Pancreas (tissue), 10 donors: ENCODE measurements around the gene ARL8B. TPM values are rescaled to one million over a fixed set of nuclear protein-coding genes. Genes with fewer than 3 reads are reported as not detected.
"Not testable (repeated sequence)": the region's sequence is repeated elsewhere in the genome, so short reads cannot be mapped to it uniquely, and the experiment has no call there.

ENCODE experiments used
- ATAC-seq, 4 donors: fragments of 200-7000 bp; cut with Tn5 transposase; one replicate each; pipeline versions ENCODE4 v1.8.0 to v1.9.1; 2020; ENCODE audit warnings: mild to moderate bottlenecking in 4 of 4, moderate library complexity in 4 of 4
- DNase-seq, 6 donors: peaks; one replicate each; pipeline ENCODE4 v3.0.0-alpha.2; 2020
- FAIRE-seq: peaks from 2 replicates; lab custom pipeline; 2012; peaks lifted over from hg19 to GRCh38; lab: Jason Lieb, UNC
- H3K27ac ChIP-seq, 4 donors: fragments of 200-600 bp; sonication (generic); 1 replicate in 3 of 4; 2 replicates in 1 of 4; pipeline versions ENCODE4 v1.5.0 to v1.8.0; 2020
- H3K27me3 ChIP-seq, 4 donors: fragments of 200-600 bp; one replicate each; pipeline ENCODE4 v1.8.0; 2021
- H3K36me3 ChIP-seq, 3 donors: fragments of 200-600 bp; sonication (generic) in 1 of 3; one replicate each; pipeline versions ENCODE4 v1.5.0 to v1.8.0; 2020 to 2021
- H3K4me1 ChIP-seq, 3 donors: fragments of 200-600 bp; one replicate each; pipeline ENCODE4 v1.8.0; 2021
- H3K4me3 ChIP-seq, 4 donors: fragments of 200-600 bp; sonication (generic) in 2 of 4; one replicate each; pipeline versions ENCODE4 v1.5.0 to v1.8.0; 2020 to 2021
- H3K9me3 ChIP-seq, 4 donors: fragments of 200-600 bp; one replicate each; pipeline ENCODE4 v1.8.0; 2021
- WGBS, 2 donors: extraction: QIAGEN DNeasy Blood & Tissue Kit; methylation state at CpG; one replicate each; pipeline ENCODE4 v1.1.7; 2013; 5-methylcytosine and 5-hydroxymethylcytosine counted together
- intact Hi-C, 3 donors: fragments of 100-400 bp; cut with DNase I; formaldehyde crosslinking; loops; one replicate each; pipeline versions ENCODE4 v1.11.1 to v1.14.2; 2022
- polyA plus RNA-seq, 2 donors: library from polyadenylated mRNA; stranded (reverse); fragments of 200-250 nt; gene quantifications; one replicate each; pipeline ENCODE4 v1.2.3, GENCODE V29; 2013
- total RNA-seq, 6 donors: library from RNA; stranded (reverse); fragmentation: NEBNext Ultra II Directional in 4 of 6; extraction: Animal tissue kit (Norgen Biotek cat#: 25700) in 4 of 6; gene quantifications; one replicate each; pipeline versions ENCODE4 v1.2.1 to v1.2.4, GENCODE V29; 2021 to 2023
- TF ChIP-seq, protein P1 (sequence below), 4 donors: fragments of 200-600 bp; sonication (generic) in 3 of 4; IDR thresholded peaks; one replicate each; pipeline versions ENCODE4 v1.5.0 to v1.8.0; 2021; ENCODE audit warnings: antibody characterized with exemption in 4 of 4
- donor health status: healthy with polysubstance abuse.
- donor health status: DM: no; HTN: no; CAD: no; lungs with moderate emphysema.
- donor health status: DM: no; HTN: no; CAD: no.
- donor health status: control.
- donor health status: control.
- donor health status: Bipolar disorder and iron deficiency.
- donor health status: DM: yes; HTN: yes; CAD: no.
- donor health status: DM: no; HTN: no; CAD: no.
- donor health status: DM: no; HTN: no; CAD: no.
- donor health status: DM: yes; HTN: yes; CAD: no.

The ARL8B gene
- total and polyA plus RNA-seq, 8 donors: 14.6 to 31.9 (median 24.4) TPM

DNA sequence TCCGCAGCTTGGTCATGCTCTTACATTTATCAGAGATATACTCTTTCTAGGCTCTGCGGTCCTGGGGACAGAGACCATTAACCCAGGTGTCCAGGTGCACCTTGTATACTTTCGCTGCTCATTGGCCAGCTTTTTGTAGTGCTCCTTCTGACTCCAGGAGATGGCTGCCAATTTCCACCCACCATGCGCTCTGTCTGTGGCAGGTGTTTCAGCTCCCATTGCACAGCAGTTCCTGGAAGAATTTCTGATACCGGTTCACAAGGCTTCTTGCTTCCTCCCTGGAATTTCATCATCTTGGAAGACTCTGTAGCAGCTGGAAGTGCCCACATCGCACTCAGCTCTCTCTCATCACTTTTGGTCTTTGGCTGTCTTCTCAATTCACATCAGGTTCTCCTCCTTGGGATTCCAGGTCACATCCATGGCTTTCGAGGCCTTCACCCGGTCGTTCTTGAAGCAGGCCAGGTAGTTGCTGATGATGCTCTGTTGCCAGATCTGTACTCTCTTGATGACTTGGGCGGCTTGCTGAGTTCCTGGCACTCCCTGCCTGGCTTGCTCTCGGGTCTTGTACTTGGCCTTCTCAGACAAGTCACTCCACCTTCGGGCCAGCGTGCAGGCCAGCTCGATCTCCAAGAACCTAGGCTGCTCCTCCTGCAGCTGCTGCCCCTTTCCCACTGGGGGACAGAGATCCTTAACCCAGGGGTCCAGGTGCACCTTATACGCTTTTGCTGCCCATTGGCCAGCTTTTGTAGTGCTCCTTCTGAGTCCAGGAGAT is 41.1 kb upstream of the ARL8B start:
- intact Hi-C loops: no loop called here
- Histone ChIP-seq H3K36me3 (no peaks in the 10 kb centered on the region), H3K4me1 (no peaks in the 10 kb centered on the region), H3K27me3 (no peaks in the 10 kb centered on the region), H3K9me3 (no peaks in the 10 kb centered on the region), H3K4me3 (no peak overlapping the region), H3K27ac (no peak overlapping the region)
- FAIRE-seq: no peak
- DNase-seq: peak in 2 of 6 donors; percentile 39 to 47
- WGBS, 2 donors: 72 to 73% methylated on average over 15 of the region's 15 CpGs
- ATAC-seq: peak in 3 of 4 donors; percentile 35 to 85 (median 58)
- TF ChIP-seq, protein P1, sequence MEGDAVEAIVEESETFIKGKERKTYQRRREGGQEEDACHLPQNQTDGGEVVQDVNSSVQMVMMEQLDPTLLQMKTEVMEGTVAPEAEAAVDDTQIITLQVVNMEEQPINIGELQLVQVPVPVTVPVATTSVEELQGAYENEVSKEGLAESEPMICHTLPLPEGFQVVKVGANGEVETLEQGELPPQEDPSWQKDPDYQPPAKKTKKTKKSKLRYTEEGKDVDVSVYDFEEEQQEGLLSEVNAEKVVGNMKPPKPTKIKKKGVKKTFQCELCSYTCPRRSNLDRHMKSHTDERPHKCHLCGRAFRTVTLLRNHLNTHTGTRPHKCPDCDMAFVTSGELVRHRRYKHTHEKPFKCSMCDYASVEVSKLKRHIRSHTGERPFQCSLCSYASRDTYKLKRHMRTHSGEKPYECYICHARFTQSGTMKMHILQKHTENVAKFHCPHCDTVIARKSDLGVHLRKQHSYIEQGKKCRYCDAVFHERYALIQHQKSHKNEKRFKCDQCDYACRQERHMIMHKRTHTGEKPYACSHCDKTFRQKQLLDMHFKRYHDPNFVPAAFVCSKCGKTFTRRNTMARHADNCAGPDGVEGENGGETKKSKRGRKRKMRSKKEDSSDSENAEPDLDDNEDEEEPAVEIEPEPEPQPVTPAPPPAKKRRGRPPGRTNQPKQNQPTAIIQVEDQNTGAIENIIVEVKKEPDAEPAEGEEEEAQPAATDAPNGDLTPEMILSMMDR (IDR thresholded peaks at IDR 0.05): no peak

DNA sequence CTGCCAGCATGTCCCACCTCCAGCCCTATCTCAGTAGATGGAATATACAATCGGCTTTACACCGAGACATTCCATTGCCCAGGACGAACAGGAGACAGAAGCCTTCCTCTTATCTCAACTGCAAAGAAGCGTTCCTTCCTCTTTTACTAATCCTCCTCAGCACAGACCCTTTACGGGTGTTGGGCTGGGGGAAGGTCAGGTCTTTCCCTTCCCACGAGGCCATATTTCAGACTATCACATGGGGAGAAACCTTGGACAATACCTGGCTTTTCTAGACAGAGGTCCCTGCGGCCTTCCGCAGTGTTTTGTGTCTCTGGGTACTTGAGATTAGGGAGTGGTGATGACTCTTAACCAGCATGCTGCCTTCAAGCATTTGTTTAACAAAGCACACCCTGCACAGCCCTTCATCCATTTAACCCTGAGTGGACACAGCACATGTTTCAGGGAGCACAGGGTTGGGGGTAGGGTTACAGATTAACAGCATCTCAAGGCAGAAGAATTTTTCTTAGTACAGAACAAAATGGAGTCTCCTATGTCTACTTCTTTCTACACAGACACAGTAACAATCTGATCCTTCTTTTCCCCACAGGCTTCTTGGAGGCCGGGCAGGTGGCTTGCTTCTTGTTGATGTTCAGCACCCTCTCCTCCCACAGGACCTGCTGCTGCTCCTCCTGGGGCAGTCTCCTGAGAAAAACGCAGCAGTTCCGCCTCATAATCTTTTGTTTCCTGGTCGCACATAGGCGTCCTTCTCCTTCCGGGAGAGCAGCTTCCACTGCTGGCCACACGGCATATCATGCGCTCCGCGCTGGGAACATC is 39.9 kb upstream of the ARL8B start:
- H3K27me3 ChIP-seq, H3K27ac ChIP-seq, H3K4me3 ChIP-seq, FAIRE-seq, H3K9me3 ChIP-seq, ATAC-seq, DNase-seq, intact Hi-C loops, H3K4me1 ChIP-seq, H3K36me3 ChIP-seq: not testable (repeated sequence)
- WGBS, 2 donors: 83 to 86% methylated on average over 17 to 18 of the region's 18 CpGs

- no peak for ATAC-seq
- H3K36me3 ChIP-seq: no peaks in the 10 kb centered on the region
These were observed 39.3 kb upstream of the ARL8B start for GRCh38 chr3:5082789-5083115.

DNA sequence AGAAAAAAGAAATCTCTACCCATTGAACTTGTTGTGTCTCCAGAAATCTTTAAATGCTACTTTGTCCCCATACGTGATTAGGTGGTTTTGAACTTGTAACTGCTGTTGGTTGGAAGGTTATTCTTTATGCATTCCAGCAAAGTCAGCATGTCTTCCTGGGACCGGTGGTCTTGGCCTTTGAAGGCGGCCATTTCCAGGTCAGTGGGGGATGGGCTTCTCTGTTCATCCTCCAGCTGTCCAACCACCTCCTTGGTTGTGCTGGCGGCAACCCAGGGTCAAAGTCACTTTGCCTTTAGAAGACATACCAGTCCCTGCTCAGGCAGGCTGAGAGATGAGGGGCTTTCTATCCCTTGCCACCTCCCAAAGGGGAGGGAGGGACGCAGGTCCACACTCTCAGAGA is 37.9 kb upstream of the ARL8B start:
- WGBS, 2 donors: 93% methylated on average over 5 of the region's 5 CpGs
- no peak for ATAC-seq
- Histone ChIP-seq H3K9me3 (no peaks in the 10 kb centered on the region), H3K27ac (no peak overlapping the region), H3K4me1 (no peaks in the 10 kb centered on the region), H3K27me3 (no peaks in the 10 kb centered on the region), H3K36me3 (no peaks in the 10 kb centered on the region), H3K4me3 (no peak overlapping the region)
- intact Hi-C loops: no loop called here
- no peak for FAIRE-seq
- TF ChIP-seq, protein P1 (IDR thresholded peaks at IDR 0.05): no peak
- DNase-seq: no peak

More at GRCh38 chr3:5082789-5083115, 39.3 kb upstream of the ARL8B start:
- Histone ChIP-seq H3K27me3 (no peaks in the 10 kb centered on the region), H3K4me1 (no peaks in the 10 kb centered on the region), H3K4me3 (no peak overlapping the region), H3K9me3 (no peaks in the 10 kb centered on the region), H3K27ac (no peak overlapping the region)
- TF ChIP-seq, protein P1 (IDR thresholded peaks at IDR 0.05): no peak
- FAIRE-seq: no peak
- DNase-seq: no peak
- intact Hi-C loops: no loop called here
- WGBS, 2 donors: 82 to 83% methylated on average over 7 of the region's 7 CpGs

DNA sequence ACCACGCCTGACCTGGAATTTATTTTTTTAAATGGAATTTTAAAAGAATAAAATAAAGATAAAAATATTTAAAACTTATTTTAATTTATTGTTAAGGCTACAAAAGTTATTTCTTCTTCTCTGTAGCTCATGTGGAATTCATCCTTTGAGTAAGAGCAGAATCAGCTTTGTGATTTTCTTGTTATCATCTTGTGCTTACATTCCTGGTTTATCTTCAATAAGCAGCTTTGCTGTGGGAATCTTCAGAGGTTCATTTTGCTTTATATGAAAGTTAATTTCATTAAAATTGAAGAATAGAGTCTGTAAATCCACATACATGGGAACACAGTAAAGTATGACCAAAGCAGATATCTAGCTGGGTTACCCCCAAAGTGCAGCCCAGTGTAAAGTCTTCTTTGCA is 35.4 kb upstream of the ARL8B start:
- FAIRE-seq: no peak
- WGBS, 2 donors: 87 to 100% methylated on average over 1 of the region's 1 CpG

More for the DNA sequence above, 35.4 kb upstream of the ARL8B start:
- H3K9me3 ChIP-seq: no peaks in the 10 kb centered on the region
- TF ChIP-seq, protein P1 (IDR thresholded peaks at IDR 0.05): no peak
- no peaks in the 10 kb centered on the region for H3K4me1 ChIP-seq
- no peak overlapping the region for H3K27ac ChIP-seq
- intact Hi-C loops: no loop called here
- no peak for ATAC-seq
- DNase-seq: no peak
- H3K36me3 ChIP-seq: no peaks in the 10 kb centered on the region
- H3K27me3 ChIP-seq: no peaks in the 10 kb centered on the region
- H3K4me3 ChIP-seq: no peak overlapping the region
